Hypothalamus (tissue), 51 donors: ENCODE measurements around the gene GAB1.
"Not testable (repeated sequence)": the region's sequence is repeated elsewhere in the genome, so short reads cannot be mapped to it uniquely, and the experiment has no call there.

Source experiments
- DNase-seq, 51 donors: peaks; one replicate each; lab custom pipeline; 2025; lab: John Stamatoyannopoulos, UW

The GAB1 gene

DNA sequence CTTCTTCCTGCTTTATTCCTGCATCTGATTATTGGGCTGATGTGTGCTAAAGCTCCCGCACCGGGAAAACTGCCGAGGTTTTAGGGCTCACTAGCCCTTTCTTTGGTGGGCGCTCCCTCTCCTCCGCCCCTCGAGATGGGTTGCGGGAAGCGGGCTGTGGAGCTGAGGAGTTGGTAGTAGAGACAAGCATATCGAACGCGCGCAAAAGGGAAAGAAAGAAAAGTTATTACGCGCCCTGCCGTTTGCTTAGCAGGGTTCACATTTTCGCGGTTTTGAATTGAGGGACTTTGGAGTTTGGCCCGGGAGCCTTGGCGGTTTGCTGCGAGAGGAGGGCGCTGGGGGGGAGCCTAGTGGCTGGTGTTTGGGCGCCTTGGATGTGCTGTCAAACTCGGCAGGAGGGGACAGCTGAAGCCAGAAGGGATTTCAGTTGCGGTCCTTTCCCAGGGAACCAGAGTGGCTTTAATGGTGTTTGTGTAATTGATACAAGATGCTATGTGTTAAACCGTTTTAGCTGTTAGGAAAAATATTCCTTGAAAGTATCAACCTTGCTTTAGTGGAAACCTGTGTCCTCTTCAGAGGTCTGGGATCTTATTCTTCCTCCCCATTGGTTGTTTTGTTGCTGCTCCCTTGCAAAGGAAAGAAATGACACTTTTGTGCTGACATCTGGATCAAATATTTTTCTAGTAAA, 1.1 kb downstream of the GAB1 start:
- DNase-seq = peak in 49 of 51 donors; percentile 7 to 77 (median 47)

DNA sequence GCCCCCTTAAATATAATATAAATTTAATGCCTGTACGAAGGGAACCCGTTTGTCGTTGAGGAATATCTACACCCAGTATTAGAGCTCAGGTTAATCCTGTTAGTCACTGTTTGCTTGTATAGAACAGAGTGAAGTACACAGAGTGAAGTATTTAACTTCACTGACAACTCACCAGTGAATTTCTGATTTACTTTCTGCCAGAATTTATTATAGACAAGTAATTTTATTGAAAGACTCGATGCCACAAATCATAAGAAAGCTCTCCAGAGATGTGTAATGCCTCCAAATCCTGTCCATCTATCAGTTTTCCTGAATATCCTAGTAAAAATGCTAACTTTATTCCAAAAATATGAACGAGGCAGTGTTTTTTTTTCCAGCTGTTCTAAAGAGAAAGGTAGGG, 1.6 kb downstream of the GAB1 start:
- no peak for DNase-seq

DNA sequence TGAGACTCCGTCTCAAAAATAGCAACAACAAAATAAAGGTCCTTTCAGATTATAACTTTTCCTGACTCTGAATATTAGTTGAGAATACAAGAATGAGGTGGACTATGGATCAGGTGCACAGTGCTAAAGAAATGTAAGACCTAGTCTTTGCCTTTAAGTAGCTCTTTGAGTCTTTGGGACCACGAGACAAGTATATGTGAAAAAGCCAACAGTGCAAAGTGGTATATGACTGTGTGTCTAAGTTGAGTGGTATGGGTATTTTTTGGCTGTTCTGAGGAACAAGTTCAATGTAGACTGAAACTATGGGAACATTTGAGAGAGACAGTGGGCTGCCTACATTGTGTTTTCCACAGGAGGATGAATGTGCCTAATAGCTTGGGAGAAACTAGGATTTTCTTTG, 2.8 kb downstream of the GAB1 start:
- DNase-seq = no peak

DNA sequence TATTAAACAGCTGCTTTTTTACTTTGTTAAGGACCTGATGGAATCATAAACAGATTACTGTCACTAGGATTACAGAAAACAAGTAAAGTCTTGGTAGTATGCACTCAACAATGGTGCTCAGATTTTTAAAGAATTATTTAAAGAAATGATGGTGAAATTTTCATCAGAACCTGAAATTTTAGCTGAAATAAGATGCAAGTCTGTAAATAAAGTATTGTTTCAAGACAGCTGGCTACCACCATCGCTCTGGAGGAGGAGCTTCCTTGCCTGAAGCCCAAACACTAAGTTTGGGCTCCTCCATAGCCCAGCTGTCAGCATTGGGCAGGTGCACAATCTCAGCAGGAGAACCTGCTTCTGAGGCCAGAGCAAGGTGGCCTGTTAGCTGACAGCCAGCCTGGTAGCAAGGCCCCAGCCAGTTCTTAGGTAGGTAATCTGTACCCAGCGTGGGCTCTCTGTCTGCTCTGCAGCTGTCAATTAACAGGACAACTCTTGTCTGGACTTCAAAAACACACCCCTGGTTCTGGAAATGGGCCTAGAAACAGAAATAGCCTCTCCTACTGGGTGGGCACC, 4.6 kb downstream of the GAB1 start:
- peak in 1 of 51 donors; percentile 4 for DNase-seq

DNA sequence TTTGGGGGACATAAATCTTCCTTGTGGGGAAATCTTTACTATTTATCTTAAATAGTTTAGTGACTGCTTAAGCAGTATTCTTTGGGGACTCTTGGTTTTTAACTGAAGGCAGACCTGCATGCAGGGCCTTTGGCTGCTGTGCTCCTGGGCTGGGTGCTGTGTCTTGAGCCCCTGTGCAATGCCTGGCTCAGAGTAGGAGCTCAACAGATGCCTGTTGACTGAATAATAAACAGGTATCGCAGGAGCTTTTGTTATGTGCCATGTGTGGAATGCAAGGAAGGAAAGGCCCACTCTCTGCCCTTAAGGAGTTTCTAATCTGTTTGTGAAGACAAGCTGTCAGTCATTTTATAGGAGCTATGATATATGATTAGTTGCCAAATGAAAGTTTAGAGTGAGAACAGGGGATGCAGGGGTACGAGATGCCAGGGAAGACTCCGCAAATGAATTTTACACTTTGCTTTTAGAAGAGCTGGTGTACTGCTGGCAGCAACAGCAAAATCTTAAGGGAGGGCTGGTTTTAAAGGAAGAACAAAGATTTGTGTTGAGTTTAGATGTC, 6.7 kb downstream of the GAB1 start:
- DNase-seq = no peak

DNA sequence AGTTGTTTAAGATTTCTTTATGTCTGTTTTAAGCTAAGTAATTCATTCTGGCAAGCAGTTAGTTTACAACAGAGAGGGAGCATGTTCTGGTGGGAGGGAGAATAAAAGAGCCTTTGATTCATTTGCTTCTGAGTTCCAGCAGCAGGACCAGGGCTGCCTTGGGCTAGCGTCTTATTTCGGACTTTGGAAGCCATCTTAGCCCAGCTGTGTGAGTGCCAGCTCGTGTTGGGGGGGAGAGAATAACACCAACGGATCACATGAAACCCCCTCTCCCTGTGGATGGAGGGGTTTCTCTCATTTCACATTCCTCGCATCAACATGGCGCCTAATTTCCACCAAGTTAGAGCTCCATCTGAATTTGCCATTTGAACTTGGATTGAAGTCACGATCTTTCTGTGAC, 7.4 kb downstream of the GAB1 start:
- DNase-seq = peak in 27 of 51 donors; percentile 2 to 59 (median 18)

DNA sequence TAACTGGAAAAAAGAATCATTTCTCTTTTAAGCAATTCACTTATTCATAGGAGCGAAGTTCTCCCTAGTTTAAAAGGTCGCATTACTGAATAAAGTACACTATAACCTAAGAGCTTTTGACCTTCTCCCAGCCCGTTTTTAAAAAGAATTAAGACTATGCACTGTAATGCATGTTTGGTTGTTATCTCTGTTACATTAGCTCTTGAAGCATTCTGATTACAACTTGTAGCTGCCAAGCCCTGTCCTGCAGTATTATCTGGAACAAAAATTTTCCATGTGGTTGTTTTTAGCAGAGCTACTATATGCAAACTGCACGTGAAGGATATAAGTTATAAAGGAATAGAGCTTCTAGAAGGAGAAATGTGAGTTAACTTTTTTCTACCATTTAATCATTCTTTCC, 8.1 kb downstream of the GAB1 start:
- DNase-seq = no peak

DNA sequence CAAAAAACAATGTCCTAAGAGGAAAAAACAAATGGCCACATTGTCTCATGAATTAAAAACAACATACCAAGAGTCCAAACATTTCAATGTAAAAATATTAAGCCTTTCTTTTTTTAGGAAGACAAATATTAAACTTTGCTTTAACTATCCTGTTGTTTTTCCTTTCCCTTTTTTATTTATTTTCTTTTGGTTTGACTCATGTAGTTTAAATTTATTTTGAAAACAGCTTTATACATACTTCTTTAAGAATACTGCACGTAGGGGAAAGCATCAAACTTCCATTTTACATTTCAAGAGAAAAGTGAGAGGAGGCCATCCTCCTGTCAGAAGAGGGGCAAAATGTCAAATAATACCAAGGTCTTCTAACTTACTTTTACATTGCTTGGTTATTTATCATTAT, 8.7 kb downstream of the GAB1 start:
- no peak for DNase-seq

DNA sequence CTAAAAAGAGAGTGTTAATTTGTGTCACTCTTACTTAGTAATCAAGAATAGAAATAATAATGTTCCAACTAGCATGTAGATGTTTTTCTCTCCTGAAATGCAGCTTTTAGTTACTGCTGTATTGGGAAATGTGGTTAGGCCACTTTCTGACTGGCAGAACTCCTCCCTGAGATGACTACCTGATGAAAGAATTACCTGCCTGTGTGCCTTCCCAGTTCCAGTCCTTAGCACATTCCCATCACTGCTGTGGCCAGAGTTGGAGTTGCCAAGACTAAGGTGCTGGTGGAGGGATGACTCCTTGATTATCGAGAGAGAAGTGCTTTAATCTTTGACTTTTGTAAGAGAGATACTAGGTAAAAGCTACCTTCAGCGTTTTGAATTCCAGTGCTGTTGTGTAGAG, 9.5 kb downstream of the GAB1 start:
- DNase-seq = no peak

DNA sequence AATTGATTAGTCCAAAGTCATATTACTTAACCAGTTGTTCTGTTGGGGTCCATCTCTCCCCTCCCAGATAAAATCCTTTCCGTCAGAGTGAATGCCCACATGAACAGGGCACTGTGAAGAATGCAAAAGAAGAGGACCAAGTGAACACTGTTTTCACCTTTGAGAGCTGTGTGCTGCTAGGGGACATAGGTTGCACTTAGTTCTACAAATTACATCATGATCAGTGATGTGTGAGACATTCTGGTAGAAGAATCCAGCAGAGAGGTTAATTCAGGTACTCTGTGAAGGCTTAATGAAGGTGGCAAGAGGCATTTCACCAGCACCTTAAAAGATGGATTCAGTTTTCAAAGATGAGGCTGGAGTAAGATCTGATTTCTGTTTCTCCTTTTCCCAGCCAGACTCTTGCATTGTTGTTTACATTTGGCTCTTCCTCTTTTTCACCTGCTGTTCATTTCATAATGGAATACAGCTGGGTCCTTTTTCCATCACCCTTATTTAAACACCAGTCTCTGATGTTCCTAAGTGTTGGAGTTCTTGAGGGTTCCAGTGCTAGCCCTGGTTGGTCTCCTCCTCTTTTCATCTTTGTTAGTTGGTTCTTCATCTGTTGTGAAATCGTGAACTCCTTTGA, 10.9 kb downstream of the GAB1 start:
- DNase-seq = no peak

DNA sequence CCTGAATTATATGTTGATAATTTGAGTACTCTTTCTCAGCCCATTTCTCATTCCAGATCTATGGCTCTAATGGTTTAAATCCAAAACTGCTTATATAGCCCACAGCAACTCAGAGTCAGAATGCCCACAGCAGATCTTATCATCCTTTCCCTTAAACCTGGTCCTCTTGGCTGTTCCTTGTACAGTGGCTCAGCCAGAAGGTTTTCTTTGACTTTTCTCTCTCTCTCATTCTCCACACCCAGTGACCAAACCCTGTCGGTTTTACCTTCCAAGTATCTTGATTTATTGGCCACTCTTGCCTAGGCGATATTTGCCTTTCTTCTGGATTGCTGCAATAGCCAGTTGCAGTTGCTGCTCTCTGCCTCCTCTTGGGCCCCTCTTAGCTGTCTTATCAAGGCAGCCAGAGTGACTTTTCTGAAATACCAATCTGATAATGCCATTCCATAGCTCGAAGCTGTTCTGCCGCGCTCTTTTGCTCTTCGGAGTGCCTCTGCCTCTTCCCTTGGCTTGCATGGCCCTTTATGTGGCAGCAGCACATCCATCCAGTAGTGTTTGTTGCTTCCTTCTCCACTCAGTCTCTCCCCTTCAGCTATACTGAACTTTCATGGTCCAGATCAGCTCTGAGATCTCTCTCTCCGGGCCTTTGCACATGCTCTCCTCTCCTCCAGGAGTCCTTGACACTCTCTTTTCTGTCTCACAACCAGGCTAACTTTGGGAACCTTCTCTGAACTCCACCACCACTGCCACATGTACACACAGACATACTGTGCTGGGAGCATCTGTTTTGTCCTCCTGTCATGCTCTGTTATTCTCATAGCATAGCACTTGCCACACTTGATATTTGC, 11.8 kb downstream of the GAB1 start:
- no peak for DNase-seq

DNA sequence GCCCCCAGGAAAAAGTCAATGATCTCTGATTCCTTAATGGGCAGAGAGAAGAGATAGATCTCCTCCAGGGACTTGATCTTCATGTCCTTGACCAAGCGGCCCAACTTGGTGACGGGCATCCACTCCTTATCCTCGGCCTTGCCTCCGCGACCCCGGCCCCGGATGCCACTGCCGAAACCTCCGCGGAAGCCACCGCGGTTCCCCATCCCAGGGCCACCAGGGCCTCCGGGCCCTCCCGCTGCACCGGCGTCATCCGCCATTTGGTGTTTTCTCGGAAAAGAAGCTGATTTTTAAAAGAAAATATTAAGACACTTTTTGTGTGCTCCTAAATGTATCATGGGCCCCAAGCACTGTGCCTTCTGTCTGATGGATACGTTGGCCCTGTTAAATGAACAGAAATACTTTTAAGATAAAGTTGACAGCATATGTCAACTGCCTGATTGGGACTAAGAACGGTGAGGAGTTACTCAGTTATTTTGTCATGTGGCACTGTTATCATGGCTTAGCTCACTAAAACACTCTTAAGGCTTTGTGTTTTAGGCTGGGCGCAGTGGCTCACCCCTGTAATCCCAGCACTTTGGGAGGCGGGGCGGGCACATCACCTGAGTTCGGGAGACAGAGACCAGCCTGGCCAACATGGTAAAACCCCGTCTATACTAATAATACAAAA, 13.3 kb downstream of the GAB1 start:
- not testable (repeated sequence) for DNase-seq

DNA sequence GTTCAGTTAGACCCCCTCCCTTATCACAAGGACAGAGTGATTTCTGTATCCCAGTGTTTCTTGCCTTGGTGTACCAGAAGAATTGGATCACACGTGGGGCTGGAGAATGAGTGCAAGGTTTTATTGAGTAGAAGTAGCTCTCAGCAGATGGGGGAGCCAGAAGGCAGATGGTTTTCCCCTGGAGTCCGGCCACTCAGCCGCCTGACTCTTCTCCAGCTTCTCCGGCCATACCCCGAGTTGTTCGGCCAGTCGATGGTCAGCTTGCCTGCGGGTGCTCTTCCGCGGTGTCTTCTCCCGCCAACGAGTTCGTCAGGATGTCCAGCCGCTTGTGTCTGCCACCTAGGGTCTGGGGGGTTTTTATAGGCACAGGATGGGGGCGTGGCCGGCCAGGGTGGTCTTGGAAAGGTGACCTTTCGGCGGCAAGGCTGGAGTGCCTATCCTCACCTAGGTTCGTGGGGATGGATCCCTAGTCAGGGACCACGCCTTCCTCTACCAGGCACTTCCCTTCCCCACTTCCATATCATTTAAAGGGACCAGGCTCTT, 14.5 kb downstream of the GAB1 start:
- DNase-seq = peak in 1 of 51 donors; percentile 6

DNA sequence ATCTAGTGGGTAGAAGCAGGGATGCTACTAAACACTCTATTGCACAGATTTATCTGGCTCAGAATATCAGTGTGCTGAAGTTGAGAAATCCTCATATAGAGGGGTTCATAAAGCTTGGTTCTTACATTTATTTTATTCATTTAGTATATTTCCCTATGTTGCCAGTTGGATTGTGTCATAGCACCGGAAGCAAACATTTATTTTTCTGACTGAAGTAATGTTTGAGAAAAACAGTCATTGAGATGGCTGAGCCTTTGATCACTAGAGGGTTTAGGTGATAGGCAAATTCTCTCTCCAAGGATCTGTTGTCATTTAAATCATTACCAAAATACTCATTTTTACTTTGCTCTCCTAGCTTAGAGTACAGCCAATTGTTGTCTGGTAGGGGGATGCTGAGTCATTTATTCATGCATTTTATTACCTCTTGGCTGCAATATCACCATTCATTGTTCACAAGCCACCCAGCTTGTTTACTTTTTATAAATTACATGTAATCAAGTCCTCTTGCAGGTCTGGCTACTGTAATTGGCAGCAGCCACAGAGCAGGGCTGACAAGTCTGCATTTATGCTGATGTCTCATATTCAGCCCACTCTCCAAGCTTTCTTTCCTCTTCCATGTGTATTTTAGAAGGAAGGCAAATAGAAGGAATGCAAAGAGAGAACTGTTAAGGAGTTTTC, 15.2 kb downstream of the GAB1 start:
- no peak for DNase-seq

DNA sequence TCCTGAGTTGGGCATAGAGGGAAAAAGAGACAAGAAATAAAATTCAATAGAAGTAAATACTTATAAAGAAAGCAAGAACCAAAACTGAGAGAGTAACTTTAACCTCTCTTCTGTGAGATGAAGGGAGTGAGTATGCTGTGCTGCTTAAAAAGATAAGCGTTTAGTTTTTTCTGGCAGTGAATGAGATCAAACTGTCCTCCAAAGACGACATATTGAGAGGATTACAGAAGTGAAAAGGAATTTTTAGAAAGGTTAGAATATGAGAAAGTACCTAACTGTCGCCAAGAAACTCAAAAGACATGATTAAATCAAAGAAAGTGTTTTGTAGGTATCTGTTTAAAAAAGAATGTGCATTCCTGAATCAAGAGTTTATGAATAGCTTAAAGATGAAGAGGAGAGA, 16.0 kb downstream of the GAB1 start:
- DNase-seq = no peak

DNA sequence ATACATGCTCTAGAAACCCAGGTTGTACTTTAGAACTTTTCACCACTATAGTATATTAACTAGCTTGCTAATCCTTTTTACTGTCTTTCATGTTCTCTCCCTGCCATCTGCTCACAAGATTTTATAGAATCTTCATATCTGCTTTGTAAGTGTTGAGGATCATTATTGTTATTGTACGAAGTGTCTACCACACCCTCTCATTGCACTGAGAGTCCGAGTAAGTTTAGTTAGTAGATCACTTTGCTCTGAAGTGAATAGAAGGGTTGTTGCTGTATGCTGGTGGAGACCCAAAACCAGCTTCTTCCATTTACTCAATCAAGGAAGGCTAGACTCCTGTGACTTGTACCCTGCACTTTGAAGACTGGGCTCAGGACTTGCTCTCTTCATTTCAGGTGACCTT, 17.1 kb downstream of the GAB1 start:
- no peak for DNase-seq

DNA sequence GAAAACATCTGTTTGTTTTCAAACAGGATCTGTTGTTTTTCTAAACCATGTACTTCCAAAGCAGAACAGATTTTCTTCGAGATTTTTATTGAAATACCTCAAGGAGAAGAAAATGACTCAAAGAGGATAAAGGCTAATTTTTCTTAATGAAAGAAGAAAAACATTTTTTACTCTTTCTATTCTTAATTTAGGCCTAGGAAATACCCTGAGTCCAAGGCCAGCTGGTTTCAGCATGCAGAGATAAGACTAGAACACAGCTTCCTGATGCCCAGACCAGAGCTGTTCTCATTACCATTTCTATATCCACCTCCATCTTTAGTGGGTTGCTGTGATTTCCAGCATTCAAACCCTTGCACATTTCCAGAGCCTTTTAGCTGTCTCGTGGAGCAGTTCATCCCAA, 18.3 kb downstream of the GAB1 start:
- no peak for DNase-seq

DNA sequence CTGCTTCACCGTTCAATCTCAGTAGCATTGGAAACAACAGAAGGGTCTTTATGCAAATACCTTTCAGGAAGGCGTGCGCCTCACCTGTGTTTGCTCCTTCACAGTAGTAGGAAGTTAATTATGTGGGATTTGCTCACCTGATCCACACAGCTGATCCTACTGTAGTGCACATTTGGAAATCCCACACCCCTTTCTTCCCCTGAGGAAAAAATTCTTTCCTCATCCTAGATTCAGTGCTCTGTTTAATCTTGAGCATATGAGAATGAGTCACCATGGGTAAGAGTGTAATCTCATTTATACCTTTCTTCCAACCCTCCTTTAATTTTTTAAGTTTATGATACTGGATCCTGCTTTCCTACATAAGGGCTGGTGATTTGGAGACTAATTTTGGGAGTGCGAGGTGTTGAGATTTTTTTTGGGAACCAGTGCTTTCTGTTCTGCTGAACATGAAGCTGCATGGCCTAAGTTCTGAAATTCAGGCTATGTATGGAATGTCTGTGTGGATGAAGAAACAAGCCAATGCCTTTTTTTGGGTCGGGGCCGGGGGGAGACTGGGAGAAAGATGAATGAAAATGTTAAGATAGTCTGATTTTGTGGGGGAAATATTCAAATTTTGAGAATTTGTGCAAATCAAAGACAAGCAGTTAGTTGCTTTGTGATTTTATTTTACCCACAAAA, 19.0 kb downstream of the GAB1 start:
- no peak for DNase-seq

DNA sequence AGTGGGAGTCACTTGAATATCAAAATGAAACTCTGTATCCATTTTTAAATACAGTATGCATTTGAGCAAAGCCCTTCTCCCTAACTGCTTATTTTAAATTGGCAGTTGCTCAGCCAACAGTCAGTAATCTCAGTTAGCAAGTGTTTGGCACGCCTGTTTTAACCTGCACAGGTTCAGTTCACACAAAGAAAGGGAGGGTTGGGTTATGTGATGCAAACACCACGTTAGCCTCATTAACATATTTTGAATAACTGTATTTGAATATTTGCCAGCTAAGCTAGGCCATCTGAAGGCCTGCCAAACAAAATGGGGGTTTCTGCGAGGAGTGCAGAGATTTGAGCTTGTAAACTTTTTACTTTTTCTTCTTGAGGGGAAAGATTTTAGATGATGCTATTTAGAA, 19.8 kb downstream of the GAB1 start:
- DNase-seq = no peak
